ENCODE measurements around the gene GPS1.
A peak's percentile ranks its signal among the peaks of the same experiment; 100 is the strongest.

The GPS1 gene

DNA sequence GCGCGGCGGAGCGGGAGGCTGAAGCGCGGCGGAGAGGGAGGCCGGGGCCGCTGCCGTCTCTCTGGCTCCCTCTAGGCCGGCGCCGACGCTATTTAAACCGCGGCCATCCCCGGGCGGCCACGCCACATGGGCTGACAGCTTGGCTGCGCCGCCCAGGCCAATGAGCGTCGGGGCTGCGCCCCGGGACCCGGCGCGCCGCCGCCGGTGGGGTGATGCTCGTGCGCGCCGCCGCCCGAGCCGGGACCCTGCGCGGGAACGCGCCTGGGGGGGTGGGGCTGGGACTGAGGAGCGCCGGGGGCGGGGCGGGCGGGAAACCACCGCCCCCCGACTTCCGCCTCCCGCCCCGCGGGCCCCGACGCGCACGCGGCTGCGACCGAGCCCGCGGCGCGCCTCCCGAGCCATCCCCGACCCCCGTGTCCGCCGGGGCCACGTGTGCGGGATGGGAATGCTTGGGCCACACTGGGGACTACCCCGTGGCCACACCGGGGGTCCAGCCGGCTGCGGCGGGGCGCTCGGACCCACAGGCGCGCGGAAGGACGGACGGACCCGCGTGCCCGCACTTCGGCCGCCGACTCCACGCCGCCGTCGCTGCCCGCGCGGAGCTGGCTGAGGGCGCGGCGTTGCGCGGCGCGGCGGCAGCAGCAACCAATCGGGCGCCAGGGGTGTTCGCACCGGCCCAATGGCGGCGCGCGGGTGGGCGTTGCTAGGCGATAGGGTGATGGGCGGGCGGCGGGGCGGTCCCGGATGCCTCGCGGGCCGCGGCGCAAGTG is 46.7 kb downstream of the GPS1 start, which contains the start of gene FASN:
Gene FASN (minus strand): TSS at position 68 of the 770 bp plus-strand sequence. CDS start 1,791 bp downstream, outside the sequence.
- peak; percentile 87 to 91 for DNase-seq (ENCODE audit: extremely low read depth in 1 of 2, low read depth in 1 of 2)

DNA sequence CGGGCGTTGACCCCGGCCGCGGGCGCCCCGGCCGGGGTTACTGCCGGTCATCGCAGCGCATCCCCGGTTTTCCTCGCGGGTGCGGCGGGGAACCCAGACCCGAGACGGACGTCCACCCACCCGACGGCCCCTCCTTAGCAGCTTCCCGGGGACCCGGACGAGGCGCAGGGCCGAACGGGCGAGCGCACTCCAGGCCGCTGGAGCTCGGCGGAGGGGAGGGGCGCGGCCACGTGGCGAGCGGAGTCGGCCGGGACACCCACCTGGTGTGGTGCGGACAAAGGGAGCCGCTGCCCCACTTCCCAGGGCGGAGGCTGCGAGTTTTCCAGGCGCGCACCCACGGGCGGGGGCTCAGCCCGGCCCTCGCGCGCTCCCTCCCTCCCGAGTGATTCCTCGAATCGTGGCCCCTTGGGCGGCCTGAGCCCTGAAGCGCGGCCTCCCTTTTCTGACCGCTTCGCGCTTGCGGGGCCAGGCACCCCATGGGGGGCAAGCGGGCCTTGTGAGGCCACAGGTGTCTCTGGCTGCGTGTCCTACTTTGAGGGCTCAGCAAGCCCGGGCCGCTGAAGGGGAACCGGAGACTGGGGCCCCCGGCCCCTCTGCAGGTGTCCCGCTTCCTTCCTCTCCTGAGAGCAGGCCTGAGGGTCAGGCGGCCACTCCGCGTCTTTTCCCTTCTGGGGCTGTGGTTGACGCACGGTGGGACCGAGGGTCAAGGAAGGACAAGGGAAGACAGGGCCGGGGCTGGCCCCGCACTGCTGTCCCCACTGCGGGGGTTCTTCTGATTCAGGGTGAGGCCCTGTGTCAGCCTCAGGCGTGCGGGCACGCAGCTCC is 47.5 kb downstream of the GPS1 start:
- no peak for DNase-seq (ENCODE audit: extremely low read depth in 1 of 2, low read depth in 1 of 2)

DNA sequence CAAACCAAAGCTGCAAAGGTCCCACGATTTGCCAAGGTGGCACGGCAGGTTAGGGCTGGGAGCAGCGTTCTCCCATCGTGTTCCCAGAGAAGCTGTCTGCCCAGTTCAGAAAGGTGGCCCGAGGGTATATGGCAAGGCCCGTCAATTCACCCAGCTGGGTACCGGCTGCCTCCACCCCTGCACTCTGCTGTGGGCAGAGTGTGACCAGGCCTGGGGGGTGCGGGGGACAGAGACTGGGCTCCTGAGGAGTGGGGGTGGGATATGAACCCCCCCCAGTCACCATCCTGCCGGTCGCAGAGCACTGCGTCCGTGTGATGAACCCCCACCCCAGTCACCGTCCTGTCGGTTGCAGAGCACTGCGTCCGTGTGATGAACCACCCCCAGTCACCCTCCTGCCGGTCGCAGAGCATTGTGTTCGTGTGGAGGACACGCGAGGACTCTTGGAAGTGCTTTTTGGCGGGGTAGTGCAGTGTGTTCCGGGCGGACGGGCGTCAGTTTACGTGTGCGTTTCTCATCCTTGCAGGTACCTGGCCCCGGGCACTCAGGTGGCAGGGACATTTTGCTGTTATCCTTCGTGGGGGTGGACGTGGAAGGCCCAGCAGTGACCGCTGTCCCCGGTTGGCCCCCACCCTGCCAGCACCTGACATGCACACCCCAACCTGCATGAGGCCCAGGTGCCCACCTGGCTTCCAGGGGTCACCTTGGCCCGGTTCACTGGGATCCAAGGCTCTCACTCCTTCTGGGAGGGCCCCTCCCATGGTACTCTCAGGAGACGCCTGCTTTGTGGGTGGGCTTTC is 49.0 kb downstream of the GPS1 start:
- DNase-seq (ENCODE audit: extremely low read depth in 1 of 2, low read depth in 1 of 2) = no peak

DNA sequence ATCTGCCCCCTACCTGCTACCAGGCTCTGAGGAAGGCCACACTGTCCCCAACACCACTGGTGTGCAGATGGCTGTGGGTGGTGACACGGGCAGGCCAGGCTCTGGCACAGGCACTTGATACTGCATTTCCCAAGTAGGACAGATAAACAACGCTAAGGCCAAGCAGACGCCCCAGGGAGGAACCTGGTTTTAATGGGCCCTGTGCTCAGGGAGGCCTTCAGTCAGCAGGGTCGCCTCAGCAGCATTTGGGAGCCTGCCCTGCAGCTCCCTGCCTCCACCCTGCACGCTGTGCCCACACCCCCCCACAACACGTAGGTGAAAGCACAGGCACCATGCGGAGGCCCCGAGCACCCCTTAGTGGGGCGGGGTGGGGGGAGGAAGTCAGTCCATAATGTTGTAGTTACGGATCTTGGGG is 49.6 kb downstream of the GPS1 start:
- no peak for DNase-seq (ENCODE audit: extremely low read depth in 1 of 2, low read depth in 1 of 2)

DNA sequence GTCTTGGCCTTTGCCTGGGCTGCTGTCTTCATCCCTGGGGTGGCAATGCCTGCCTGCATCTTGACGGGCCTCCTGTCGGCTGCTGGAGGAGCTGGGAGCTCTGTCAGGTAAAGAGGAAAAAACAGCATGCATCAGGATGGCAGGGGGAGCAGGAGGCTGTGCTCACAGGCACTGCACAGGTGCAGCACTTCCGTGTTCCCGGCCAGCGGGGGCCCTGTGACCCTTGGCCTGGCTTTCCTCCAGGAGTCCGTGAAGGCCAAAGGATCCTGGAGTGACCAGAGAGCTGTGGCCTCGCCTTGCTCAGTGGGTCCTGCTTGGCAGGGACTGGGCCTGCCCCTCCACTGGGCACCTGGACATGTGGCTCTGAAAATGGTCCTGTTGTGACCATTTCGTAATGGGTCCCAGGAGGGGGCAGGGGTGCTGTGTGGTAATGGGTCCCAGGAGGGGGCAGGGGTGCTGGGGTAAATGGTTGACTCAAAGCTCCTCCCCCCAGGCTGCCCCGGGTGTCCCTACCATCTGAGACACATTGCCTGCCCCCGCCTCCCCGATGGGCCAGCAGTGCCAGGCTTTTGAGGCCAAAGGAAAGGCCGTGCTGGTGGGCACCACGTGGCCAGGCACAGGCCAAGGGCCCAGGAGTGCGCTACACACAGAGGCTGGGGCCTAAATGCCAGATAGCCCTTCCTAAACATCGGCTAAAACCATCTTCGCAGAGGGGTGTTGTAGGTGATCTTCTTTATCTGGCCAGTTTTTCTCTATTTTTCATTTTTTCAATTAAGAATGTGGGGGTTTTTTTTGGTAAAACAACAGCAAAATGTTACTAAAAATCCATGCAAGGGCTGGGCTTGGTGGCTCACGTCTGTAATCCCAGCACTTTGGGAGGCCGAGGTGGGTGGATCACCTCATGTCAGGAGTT is 50.3 kb downstream of the GPS1 start:
- DNase-seq (ENCODE audit: extremely low read depth in 1 of 2, low read depth in 1 of 2) = no peak

DNA sequence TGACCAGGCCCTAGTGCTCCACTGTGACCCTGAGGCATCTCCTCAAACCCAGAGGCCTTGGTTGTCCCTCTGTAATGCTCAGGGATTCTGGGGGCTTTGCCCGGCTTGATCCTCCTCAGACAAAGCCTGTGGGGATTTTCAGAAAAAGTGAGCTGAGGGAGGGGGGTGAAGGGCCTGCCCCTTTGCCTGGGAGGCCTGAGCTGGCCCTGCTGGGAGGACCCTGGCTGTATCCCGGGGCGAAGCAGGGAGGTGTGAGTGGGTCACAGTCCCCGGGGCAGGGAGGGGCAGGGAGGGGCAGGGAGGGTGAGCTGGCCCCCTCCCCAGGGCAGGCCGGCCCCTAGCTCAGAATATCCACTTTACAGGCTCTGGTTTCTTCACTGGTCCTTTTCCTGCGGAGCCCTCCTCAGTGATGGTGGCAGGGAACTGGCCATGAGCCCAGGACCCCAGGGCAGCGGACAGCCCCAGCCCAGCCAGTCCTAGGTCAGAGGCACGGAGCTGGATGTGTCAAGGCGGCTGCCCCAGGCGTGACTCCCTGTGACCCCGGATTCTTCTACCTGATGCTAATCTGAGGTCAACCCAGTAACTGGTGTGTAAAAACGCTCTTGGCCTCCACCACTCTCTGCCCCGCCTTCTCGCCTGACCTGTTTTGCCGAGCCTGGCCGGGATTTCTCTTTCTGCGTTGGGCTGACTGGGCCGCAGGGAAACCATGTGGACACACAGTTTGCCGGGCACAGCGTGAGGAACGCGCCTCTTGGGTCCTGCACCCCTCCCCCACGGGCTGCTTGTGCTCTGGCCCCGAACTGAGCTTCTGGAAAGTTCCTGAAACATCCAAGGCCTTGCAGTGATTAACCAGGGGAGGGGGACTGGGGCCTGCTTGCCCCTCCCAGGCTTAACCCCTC is 52.1 kb downstream of the GPS1 start:
- no peak for DNase-seq (ENCODE audit: extremely low read depth in 1 of 2, low read depth in 1 of 2)

DNA sequence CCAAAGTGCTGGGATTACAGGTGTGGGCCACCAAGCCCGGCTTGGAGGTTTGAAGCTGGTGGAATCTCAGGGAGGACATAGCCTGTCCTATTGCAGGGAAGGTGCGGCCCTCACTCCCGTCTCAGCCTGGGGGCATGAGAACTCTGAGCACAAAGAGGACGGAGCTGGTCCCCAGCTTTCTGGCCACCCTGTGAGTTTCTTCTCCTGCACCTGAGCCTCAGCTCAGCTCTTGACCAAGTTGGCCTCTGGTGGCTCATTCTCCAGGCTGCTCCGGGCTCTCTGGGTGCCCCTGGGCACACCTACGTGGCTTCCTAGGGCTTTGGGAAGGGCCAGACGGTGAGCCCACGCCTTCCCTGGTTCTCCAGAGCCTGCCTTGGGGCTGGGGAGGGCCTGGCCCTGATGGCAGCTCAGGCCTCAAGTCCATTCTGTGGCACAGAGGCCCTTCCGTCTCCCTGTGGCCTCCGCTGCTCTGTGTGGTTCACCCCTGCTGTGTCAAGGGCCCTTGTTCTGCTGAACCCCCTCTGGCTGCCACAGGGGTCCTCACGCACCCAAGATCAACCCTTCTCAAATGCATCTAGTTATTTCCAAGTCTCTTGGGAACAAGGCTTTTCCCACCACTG is 53.2 kb downstream of the GPS1 start:
- DNase-seq (ENCODE audit: extremely low read depth in 1 of 2, low read depth in 1 of 2) = no peak

DNA sequence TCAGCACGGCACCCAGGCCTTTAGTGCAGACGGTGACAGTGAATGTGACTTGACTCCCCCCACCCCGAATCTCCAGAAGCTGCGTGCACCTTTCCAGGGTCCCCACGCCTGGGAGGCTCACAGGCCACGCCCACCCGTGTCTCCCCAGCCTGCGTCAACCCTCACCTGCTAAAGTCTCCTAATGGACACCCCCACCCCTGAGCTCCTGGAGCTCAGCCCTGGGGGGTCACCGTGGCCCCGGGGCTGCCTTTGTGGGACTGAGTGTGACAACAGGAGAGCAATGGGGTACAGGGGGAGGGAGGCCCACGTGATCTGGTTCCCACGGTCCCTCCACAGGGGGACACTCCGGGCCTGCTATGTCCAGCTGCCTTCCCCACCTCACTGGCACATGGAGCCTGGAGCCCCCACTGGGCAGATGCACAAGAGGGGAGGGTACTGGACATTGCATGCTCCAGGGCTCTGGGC is 53.8 kb downstream of the GPS1 start:
- DNase-seq (ENCODE audit: extremely low read depth in 1 of 2, low read depth in 1 of 2) = no peak

DNA sequence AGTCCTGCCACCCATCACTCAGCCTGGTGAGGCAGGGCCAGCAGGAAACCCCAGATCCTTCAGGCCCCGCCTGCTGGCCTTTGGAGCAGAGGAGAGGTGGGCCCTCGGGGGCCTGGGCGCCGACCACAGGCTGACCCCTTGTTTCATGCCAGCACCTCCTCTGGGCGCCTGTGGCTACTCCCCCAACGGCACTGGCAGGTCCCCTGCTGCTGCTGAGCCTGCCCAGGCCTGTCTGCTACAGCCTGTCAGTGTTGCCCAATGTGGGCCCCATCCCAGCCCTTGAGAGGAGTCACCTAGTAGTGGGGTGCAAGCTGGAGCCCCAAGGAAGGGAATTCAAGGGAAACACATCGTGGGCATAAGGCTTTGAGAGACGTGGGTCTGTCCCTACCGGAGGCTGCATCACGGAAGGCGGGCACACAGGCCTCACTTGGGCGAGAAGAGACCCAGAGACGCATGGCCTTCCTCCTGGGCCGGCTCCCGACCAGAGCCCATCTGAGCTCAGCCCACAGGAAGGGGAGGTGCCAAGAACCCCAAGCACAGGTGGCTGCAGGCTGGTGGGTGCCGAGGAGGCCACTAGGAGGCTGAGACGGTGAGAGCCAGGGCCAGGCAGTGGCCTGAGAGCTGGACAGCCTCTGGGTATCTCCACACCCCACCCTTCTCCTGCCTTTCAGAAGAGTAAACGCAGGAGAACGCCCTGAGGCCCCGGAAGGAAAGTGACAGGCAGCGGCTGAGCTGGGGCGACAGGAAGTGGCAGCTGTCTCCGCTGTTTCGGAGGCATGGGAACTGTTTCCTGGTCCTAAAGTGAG is 54.4 kb downstream of the GPS1 start:
- DNase-seq (ENCODE audit: extremely low read depth in 1 of 2, low read depth in 1 of 2) = peak; percentile 36 to 61

DNA sequence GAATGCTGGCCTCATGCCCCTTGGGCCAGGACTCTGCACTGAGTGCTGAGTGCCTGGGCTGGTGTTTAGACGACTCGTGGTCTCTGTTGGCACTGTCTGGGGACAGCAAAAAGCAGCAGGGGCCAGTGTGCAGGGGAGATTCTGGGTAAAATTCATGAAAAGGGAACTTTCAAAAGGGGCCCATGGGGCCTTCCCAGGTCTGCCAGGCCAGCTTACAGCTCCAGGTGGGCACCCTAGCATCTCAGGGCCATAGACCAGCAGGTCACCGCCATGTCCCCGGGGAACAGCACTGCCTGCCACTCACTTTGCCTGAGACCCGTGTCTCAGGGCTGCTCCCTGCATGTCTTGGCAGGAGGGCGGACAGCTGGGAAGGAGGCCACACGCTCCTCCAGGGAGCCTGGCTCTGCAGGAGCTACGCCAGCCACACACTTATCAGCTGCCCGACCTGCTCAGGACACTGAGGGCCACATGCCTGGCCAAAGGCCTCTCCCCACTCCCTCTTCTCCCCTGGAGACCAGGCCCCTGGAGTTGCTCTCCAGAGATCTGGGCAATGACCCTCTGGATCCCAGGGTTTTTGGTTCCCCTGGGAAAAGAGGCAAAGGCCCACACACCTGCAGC is 55.1 kb downstream of the GPS1 start:
- no peak for DNase-seq (ENCODE audit: extremely low read depth in 1 of 2, low read depth in 1 of 2)
